ENCODE measurements around the gene GAS7. TPM values are rescaled to one million over a fixed set of nuclear protein-coding genes. Genes with fewer than 3 reads are reported as not detected.

GAS7 gene
- total and polyA plus RNA-seq, 2 experiments from 2014 or later, result 1.9 to 10.7 TPM

DNA sequence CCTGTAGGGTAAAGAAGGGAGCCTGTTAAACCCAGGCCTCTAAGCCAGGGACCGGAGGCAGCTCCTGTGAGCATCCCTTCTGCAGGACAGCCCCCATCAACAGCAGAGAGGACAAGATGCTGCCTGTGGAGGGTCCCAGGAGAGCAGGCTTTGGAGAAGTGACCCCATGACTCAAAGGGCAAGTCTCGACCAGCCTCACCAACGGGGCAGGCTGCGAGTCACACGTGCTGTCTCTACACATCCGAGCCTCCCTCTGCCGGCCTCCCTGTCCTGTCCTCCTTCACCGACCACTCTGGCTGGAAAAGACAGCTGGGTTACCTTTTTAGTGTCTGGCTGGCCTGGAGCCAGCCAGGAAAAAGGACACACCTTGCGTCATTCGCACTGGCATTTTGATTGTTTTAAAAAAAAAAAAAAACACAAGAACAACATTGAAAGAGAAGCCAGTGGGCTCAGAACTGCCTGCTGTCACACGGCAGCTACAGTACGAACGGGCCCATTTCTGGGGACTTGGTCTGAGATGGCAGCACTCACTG, 218.9 kb downstream of the GAS7 start:
- Histone ChIP-seq H4K20me1 (replicated peaks; ENCODE audit: insufficient read depth) (no peaks in the 10 kb centered on the region), H3K9me2 (ENCODE audit: insufficient read depth) (no peaks in the 10 kb centered on the region), H3K4me3 (no peak overlapping the region), H3K4me1 (ENCODE audit: insufficient read depth) (no peaks in the 10 kb centered on the region), H3K4me2 (no peak overlapping the region), H3K79me2 (replicated peaks; ENCODE audit: insufficient read depth) (no peaks in the 10 kb centered on the region), H3K27ac (ENCODE audit: low read depth) (no peak overlapping the region), H3K27me3 (ENCODE audit: insufficient read depth) (no peaks in the 10 kb centered on the region), H3K36me3 (ENCODE audit: insufficient read depth) (no peaks in the 10 kb centered on the region), H2AFZ (no peak overlapping the region), H3F3A (replicated peaks; ENCODE audit: low read depth) (no peaks in the 10 kb centered on the region)
- H3K4me3 Mint-ChIP-seq, result no peak overlapping the region
- H3K4me1 Mint-ChIP-seq, result peaks cover 7% of the 10 kb centered on the region
- DNase-seq (ENCODE audit: low spot score) (no peak), ATAC-seq (no peak)
- H3K9me3 Mint-ChIP-seq, result no peaks in the 10 kb centered on the region; the same call in 2 of the 3 replicates
- TF ChIP-seq, protein P1, sequence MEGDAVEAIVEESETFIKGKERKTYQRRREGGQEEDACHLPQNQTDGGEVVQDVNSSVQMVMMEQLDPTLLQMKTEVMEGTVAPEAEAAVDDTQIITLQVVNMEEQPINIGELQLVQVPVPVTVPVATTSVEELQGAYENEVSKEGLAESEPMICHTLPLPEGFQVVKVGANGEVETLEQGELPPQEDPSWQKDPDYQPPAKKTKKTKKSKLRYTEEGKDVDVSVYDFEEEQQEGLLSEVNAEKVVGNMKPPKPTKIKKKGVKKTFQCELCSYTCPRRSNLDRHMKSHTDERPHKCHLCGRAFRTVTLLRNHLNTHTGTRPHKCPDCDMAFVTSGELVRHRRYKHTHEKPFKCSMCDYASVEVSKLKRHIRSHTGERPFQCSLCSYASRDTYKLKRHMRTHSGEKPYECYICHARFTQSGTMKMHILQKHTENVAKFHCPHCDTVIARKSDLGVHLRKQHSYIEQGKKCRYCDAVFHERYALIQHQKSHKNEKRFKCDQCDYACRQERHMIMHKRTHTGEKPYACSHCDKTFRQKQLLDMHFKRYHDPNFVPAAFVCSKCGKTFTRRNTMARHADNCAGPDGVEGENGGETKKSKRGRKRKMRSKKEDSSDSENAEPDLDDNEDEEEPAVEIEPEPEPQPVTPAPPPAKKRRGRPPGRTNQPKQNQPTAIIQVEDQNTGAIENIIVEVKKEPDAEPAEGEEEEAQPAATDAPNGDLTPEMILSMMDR (conservative IDR thresholded peaks at IDR 0.05; ENCODE audit: low read depth in 2 of 2), result no peak
- TF ChIP-seq EZH2 (IDR thresholded peaks at IDR 0.05; ENCODE audit: low read depth, unreplicated experiment) (no peak), POLR2AphosphoS5 (IDR thresholded peaks at IDR 0.05; ENCODE audit: low read depth) (no peak), ZNF331 (CRISPR knock-in tag; IDR thresholded peaks at IDR 0.05; ENCODE audit: low read depth) (no peak), CREB1 (CRISPR knock-in tag; IDR thresholded peaks at IDR 0.05; ENCODE audit: low read depth) (no peak), REST (IDR thresholded peaks at IDR 0.05; ENCODE audit: unreplicated experiment) (no peak), STAT1 (IDR thresholded peaks at IDR 0.05; ENCODE audit: unreplicated experiment) (no peak), ZNF114 (CRISPR knock-in tag; IDR thresholded peaks at IDR 0.05) (no peak), ETS1 (IDR thresholded peaks at IDR 0.05) (no peak), NANOG (IDR thresholded peaks at IDR 0.05; ENCODE audit: borderline replicate concordance) (no peak), JUNB (IDR thresholded peaks at IDR 0.05; ENCODE audit: unreplicated experiment) (no peak), EZH2phosphoT487 (IDR thresholded peaks at IDR 0.05; ENCODE audit: unreplicated experiment) (no peak)
- TF ChIP-seq, protein P2, sequence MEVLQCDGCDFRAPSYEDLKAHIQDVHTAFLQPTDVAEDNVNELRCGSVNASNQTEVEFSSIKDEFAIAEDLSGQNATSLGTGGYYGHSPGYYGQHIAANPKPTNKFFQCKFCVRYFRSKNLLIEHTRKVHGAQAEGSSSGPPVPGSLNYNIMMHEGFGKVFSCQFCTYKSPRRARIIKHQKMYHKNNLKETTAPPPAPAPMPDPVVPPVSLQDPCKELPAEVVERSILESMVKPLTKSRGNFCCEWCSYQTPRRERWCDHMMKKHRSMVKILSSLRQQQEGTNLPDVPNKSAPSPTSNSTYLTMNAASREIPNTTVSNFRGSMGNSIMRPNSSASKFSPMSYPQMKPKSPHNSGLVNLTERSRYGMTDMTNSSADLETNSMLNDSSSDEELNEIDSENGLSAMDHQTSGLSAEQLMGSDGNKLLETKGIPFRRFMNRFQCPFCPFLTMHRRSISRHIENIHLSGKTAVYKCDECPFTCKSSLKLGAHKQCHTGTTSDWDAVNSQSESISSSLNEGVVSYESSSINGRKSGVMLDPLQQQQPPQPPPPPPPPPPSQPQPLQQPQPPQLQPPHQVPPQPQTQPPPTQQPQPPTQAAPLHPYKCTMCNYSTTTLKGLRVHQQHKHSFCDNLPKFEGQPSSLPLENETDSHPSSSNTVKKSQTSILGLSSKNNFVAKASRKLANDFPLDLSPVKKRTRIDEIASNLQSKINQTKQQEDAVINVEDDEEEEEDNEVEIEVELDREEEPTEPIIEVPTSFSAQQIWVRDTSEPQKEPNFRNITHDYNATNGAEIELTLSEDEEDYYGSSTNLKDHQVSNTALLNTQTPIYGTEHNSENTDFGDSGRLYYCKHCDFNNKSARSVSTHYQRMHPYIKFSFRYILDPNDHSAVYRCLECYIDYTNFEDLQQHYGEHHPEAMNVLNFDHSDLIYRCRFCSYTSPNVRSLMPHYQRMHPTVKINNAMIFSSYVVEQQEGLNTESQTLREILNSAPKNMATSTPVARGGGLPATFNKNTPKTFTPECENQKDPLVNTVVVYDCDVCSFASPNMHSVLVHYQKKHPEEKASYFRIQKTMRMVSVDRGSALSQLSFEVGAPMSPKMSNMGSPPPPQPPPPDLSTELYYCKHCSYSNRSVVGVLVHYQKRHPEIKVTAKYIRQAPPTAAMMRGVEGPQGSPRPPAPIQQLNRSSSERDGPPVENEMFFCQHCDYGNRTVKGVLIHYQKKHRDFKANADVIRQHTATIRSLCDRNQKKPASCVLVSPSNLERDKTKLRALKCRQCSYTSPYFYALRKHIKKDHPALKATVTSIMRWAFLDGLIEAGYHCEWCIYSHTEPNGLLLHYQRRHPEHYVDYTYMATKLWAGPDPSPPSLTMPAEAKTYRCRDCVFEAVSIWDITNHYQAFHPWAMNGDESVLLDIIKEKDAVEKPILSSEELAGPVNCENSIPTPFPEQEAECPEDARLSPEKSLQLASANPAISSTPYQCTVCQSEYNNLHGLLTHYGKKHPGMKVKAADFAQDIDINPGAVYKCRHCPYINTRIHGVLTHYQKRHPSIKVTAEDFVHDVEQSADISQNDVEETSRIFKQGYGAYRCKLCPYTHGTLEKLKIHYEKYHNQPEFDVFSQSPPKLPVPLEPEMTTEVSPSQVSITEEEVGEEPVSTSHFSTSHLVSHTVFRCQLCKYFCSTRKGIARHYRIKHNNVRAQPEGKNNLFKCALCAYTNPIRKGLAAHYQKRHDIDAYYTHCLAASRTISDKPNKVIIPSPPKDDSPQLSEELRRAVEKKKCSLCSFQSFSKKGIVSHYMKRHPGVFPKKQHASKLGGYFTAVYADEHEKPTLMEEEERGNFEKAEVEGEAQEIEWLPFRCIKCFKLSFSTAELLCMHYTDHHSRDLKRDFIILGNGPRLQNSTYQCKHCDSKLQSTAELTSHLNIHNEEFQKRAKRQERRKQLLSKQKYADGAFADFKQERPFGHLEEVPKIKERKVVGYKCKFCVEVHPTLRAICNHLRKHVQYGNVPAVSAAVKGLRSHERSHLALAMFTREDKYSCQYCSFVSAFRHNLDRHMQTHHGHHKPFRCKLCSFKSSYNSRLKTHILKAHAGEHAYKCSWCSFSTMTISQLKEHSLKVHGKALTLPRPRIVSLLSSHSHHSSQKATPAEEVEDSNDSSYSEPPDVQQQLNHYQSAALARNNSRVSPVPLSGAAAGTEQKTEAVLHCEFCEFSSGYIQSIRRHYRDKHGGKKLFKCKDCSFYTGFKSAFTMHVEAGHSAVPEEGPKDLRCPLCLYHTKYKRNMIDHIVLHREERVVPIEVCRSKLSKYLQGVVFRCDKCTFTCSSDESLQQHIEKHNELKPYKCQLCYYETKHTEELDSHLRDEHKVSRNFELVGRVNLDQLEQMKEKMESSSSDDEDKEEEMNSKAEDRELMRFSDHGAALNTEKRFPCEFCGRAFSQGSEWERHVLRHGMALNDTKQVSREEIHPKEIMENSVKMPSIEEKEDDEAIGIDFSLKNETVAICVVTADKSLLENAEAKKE (CRISPR knock-in tag; IDR thresholded peaks at IDR 0.05), result no peak
- no peaks in the 10 kb centered on the region for H3K36me3 Mint-ChIP-seq (ENCODE audit: low read depth)
- no peak overlapping the region for H3K27ac Mint-ChIP-seq
- H3K27me3 Mint-ChIP-seq (ENCODE audit: insufficient read depth, low read depth, poor library complexity), result peaks cover 13% of the 10 kb centered on the region
